IMR-90 (cell line): ENCODE data around the gene TNFAIP8. TPM values are rescaled to one million over a fixed set of nuclear protein-coding genes. Genes with fewer than 3 reads are reported as not detected.

ENCODE experiments used
- ATAC-seq: fragments of 200-7000 bp; cut with Tn5 transposase; 2 replicates; pipeline ENCODE4 v1.9.1; 2020; ENCODE audit warnings: low read depth, mild to moderate bottlenecking, moderate library complexity
- BruUV-seq: library from RNA; stranded (reverse); fragments of 400-500 nt; replicated peaks from 2 replicates; lab custom pipeline; 2021; lab: Mats Ljungman, UMichigan
- CTCF ChIA-PET: fragments of 300-600 bp; formaldehyde crosslinking; extraction: SDS; loops from one replicate; lab custom pipeline; 2021; ENCODE audit warnings: antibody characterized with exemption; lab: Yijun Ruan, JAX
- POLR2A ChIA-PET: fragments of 300-600 bp; sonication (Branson Sonifier 250); formaldehyde crosslinking; loops from one replicate; lab custom pipeline; 2022; ENCODE audit warnings: antibody characterized with exemption; ENCODE audit not compliant: unreplicated experiment; lab: Charles Lee
- DNase-seq: peaks from one replicate; pipeline ENCODE4 v3.0.0; 2013
- H2AFZ ChIP-seq: replicated peaks from 2 replicates; pipeline ENCODE3; 2013; ENCODE audit warnings: low read length, mild to moderate bottlenecking; ENCODE audit not compliant: poor library complexity
- H2AK5ac ChIP-seq: 2 replicates; pipeline ENCODE4 v1.6.1; 2013; ENCODE audit warnings: low read depth, low read length, inconsistent platforms
- H2AK9ac ChIP-seq: replicated peaks from 2 replicates; pipeline ENCODE3; 2013; ENCODE audit warnings: mild to moderate bottlenecking, low read depth, low read length, moderate library complexity; ENCODE audit not compliant: poor library complexity
- H2BK120ac ChIP-seq: 2 replicates; pipeline ENCODE4 v1.6.1; 2013; ENCODE audit warnings: low read depth, low read length, inconsistent platforms
- H2BK15ac ChIP-seq: 3 replicates; pipeline ENCODE4 v1.6.1; 2013; ENCODE audit warnings: low read depth, low read length, inconsistent platforms
- H2BK20ac ChIP-seq: 2 replicates; pipeline ENCODE4 v1.6.1; 2013; ENCODE audit warnings: low read depth, mild to moderate bottlenecking, inconsistent platforms, low read length, moderate library complexity
- H2BK5ac ChIP-seq: 2 replicates; pipeline ENCODE4 v1.6.1; 2013; ENCODE audit warnings: mild to moderate bottlenecking, low read depth, low read length, inconsistent platforms; ENCODE audit not compliant: poor library complexity, severe bottlenecking
- H3K14ac ChIP-seq: replicated peaks from 2 replicates; pipeline ENCODE4 v1.6.1; 2013; ENCODE audit warnings: low read depth, low read length, inconsistent platforms
- H3K18ac ChIP-seq: 2 replicates; pipeline ENCODE4 v1.6.1; 2013; ENCODE audit warnings: low read depth, low read length, control low read depth
- H3K23ac ChIP-seq: 2 replicates; pipeline ENCODE4 v1.6.1; 2013; ENCODE audit warnings: low read depth, low read length, inconsistent platforms
- H3K27ac ChIP-seq: 2 replicates; pipeline ENCODE4 v1.5.1; 2013; ENCODE audit warnings: mild to moderate bottlenecking, control low read depth, low read length; ENCODE audit not compliant: insufficient read depth
- H3K27me3 ChIP-seq: 2 replicates; pipeline ENCODE4 v1.6.1; 2013; ENCODE audit warnings: low read length; ENCODE audit not compliant: control insufficient read depth, insufficient read depth
- H3K36me3 ChIP-seq: 2 replicates; pipeline ENCODE4 v1.6.1; 2013; ENCODE audit warnings: low read length, mixed read lengths; ENCODE audit not compliant: control insufficient read depth, insufficient read depth
- H3K4ac ChIP-seq: 2 replicates; pipeline ENCODE4 v1.6.1; 2013; ENCODE audit warnings: low read depth, low read length, inconsistent platforms
- H3K4me1 ChIP-seq: 2 replicates; pipeline ENCODE4 v1.6.1; 2013; ENCODE audit warnings: low read length, mixed read lengths; ENCODE audit not compliant: control insufficient read depth, insufficient read depth
- H3K4me2 ChIP-seq: 2 replicates; pipeline ENCODE4 v1.6.1; 2013; ENCODE audit warnings: low read depth, mild to moderate bottlenecking, control low read depth, low read length, moderate library complexity
- H3K4me3 ChIP-seq: 2 replicates; pipeline ENCODE4 v1.5.1; 2013; ENCODE audit warnings: low read depth, mild to moderate bottlenecking, control low read depth, low read length, moderate library complexity; ENCODE audit not compliant: insufficient read depth
- H3K56ac ChIP-seq: 2 replicates; pipeline ENCODE4 v1.6.1; 2013; ENCODE audit warnings: low read length, inconsistent platforms; ENCODE audit not compliant: insufficient read depth; ENCODE audit errors: extremely low read depth
- H3K79me1 ChIP-seq, 2 experiments: 2 replicates each; pipeline ENCODE4 v1.6.1; 2013; ENCODE audit warnings: low read length in 2 of 2, inconsistent platforms in 1 of 2, low read depth in 1 of 2
- H3K9ac ChIP-seq: 2 replicates; pipeline ENCODE4 v1.6.1; 2013; ENCODE audit warnings: low read depth, low read length, control low read depth
- H3K9me1 ChIP-seq: 2 replicates; pipeline ENCODE4 v1.6.1; 2013; ENCODE audit warnings: low read length, inconsistent platforms; ENCODE audit not compliant: insufficient read depth
- H3K9me3 ChIP-seq: 2 replicates; pipeline ENCODE4 v1.6.1; 2013; ENCODE audit warnings: low read length; ENCODE audit not compliant: control insufficient read depth, insufficient read depth
- H4K20me1 ChIP-seq: 2 replicates; pipeline ENCODE4 v1.6.1; 2013; ENCODE audit warnings: low read length, inconsistent platforms; ENCODE audit not compliant: insufficient read depth
- H4K5ac ChIP-seq: 2 replicates; pipeline ENCODE4 v1.6.1; 2013; ENCODE audit warnings: mild to moderate bottlenecking, low read depth, low read length, control low read depth
- H4K8ac ChIP-seq, 2 experiments: 2 replicates each; pipeline ENCODE4 v1.6.1; 2013; ENCODE audit warnings: low read depth in 2 of 2, low read length in 2 of 2, control low read depth in 1 of 2, inconsistent platforms in 1 of 2
- H4K91ac ChIP-seq: 2 replicates; pipeline ENCODE4 v1.6.1; 2013; ENCODE audit warnings: low read depth, low read length, inconsistent platforms; ENCODE audit not compliant: insufficient read depth
- MAFK ChIP-seq: IDR thresholded peaks from 2 replicates; pipeline ENCODE4 v1.6.1; 2012; ENCODE audit warnings: low read depth, low read length, improper control_type of control experiment
- MXI1 ChIP-seq: IDR thresholded peaks from 2 replicates; pipeline ENCODE4 v1.6.1; 2012; ENCODE audit warnings: low read depth, mild to moderate bottlenecking, low read length, moderate library complexity, borderline replicate concordance
- NFE2L2 ChIP-seq: fragments of 150-350 bp; IDR thresholded peaks from 2 replicates; pipeline ENCODE4 v1.6.1; 2016; ENCODE audit warnings: low read depth, mild to moderate bottlenecking, low read length
- POLR2A ChIP-seq: IDR thresholded peaks from 2 replicates; pipeline ENCODE4 v1.6.1; 2012; ENCODE audit warnings: mild to moderate bottlenecking, low read depth, low read length
- RAD21 ChIP-seq: IDR thresholded peaks from 2 replicates; pipeline ENCODE4 v1.6.1; 2012; ENCODE audit warnings: low read length, improper control_type of control experiment
- SMC3 ChIP-seq: fragments of 150-350 bp; IDR thresholded peaks from 2 replicates; pipeline ENCODE4 v1.6.1; 2016; ENCODE audit warnings: low read depth, mild to moderate bottlenecking, antibody characterized with exemption, low read length, moderate library complexity
- WGBS, 2 experiments: methylation state at CpG; one replicate each; pipeline versions ENCODE4 v1.1.5 to v1.1.7; 2013; ENCODE audit warnings: missing lambda C conversion rate in 2 of 2; ENCODE audit not compliant: insufficient read length in 1 of 2; ENCODE audit errors: extremely low coverage in 2 of 2; 5-methylcytosine and 5-hydroxymethylcytosine counted together
- dilution Hi-C: fragments of 300-500 bp; cut with HindIII; formaldehyde crosslinking; loops from one replicate; pipeline ENCODE4 v1.14.3; 2018; ENCODE audit warnings: low sequenced_read_pairs; ENCODE audit not compliant: unreplicated experiment
- in situ Hi-C: fragments of 300-500 bp; cut with MboI; formaldehyde crosslinking; loops from 3 replicates; pipeline ENCODE4 v1.14.3; 2019; ENCODE audit warnings: low sequenced_read_pairs, inconsistent platforms, mixed read lengths
- intact Hi-C: fragments of 100-400 bp; cut with micrococcal nuclease; formaldehyde crosslinking; loops from 2 replicates; pipeline ENCODE4 v1.10.0; 2022
- polyA plus RNA-seq, 3 experiments: library from polyadenylated mRNA; depleted of rRNA; stranded (reverse); fragments of >200 nt; gene quantifications; 2 replicates each; pipeline ENCODE4 v1.2.3, GENCODE V29; 2012; ENCODE audit warnings: low replicate concordance in 1 of 3
- total RNA-seq: library from RNA; depleted of rRNA; stranded (reverse); fragments of >200 nt; gene quantifications from 2 replicates; pipeline ENCODE4 v1.2.3, GENCODE V29; 2012
- TF ChIP-seq, protein P1 (sequence below): fragments of 150-350 bp; IDR thresholded peaks from 2 replicates; pipeline ENCODE4 v1.6.1; 2017; ENCODE audit warnings: mild to moderate bottlenecking, antibody characterized with exemption, low read length, low read depth
- TF ChIP-seq, protein P2 (sequence below): conservative IDR thresholded peaks from 2 replicates; pipeline ENCODE4 v1.5.1; 2012; ENCODE audit warnings: mild to moderate bottlenecking, low read depth, low read length, improper control_type of control experiment

The TNFAIP8 gene
- total and polyA plus RNA-seq, 2 of the 4 experiments (the other 2 are of a cell fraction), result 20.3 to 29.9 TPM

DNA sequence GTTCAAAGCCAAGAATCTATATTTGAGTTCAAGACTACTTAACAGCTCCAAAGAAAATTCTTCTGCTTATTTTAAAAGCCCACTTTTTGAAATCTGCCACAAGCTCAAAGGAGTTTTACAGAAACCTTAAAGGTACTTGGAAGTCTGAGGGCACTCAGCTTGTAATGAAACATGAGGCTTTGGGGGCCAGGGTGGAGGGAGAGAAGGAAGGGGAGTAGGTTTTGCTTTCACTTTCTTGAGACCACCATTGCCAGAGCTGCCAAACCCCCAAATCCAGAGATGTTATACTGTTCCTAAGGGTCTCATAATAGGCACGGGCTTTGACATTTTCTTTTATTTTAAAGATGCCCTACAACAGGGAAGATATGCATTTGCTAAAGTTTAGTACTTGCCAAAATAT, 42.6 kb upstream of the TNFAIP8 start:
- no peak for TF ChIP-seq POLR2A
- TF ChIP-seq, protein P1, sequence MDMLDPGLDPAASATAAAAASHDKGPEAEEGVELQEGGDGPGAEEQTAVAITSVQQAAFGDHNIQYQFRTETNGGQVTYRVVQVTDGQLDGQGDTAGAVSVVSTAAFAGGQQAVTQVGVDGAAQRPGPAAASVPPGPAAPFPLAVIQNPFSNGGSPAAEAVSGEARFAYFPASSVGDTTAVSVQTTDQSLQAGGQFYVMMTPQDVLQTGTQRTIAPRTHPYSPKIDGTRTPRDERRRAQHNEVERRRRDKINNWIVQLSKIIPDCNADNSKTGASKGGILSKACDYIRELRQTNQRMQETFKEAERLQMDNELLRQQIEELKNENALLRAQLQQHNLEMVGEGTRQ, result no peak
- no peak for TF ChIP-seq SMC3
- no peak for TF ChIP-seq MAFK
- TF ChIP-seq RAD21, result no peak
- TF ChIP-seq MXI1, result no peak
- no peak for TF ChIP-seq NFE2L2
- TF ChIP-seq, protein P2, sequence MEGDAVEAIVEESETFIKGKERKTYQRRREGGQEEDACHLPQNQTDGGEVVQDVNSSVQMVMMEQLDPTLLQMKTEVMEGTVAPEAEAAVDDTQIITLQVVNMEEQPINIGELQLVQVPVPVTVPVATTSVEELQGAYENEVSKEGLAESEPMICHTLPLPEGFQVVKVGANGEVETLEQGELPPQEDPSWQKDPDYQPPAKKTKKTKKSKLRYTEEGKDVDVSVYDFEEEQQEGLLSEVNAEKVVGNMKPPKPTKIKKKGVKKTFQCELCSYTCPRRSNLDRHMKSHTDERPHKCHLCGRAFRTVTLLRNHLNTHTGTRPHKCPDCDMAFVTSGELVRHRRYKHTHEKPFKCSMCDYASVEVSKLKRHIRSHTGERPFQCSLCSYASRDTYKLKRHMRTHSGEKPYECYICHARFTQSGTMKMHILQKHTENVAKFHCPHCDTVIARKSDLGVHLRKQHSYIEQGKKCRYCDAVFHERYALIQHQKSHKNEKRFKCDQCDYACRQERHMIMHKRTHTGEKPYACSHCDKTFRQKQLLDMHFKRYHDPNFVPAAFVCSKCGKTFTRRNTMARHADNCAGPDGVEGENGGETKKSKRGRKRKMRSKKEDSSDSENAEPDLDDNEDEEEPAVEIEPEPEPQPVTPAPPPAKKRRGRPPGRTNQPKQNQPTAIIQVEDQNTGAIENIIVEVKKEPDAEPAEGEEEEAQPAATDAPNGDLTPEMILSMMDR, result no peak
- Histone ChIP-seq H3K4ac (peak overlapping the region; percentile 72; the same call in 1 of the 2 replicates), H3K4me1 (peaks cover 11% of the 10 kb centered on the region), H2BK5ac (no peak overlapping the region), H3K36me3 (peaks cover 1% of the 10 kb centered on the region; the same call in 1 of the 2 replicates), H4K5ac (peak overlapping the region; percentile 88; the same call in 1 of the 2 replicates), H3K27me3 (no peaks in the 10 kb centered on the region), H3K14ac (no peak overlapping the region), H3K4me2 (peak overlapping the region; percentile 68; the same call in 1 of the 2 replicates), H2AFZ (no peak overlapping the region), H3K4me3 (no peak overlapping the region), H4K8ac (peak overlapping the region in 1 of 2 experiments; percentile 32; a peak in 1 of 4 replicates), H2AK5ac (no peak overlapping the region), H2BK20ac (peak overlapping the region; percentile 85; the same call in 1 of the 2 replicates), H2AK9ac (no peak overlapping the region), H3K18ac (peak overlapping the region; percentile 81; the same call in 1 of the 2 replicates), H3K9me1 (peaks cover 5% of the 10 kb centered on the region; the same call in 1 of the 2 replicates), H3K27ac (peak overlapping the region; percentile 72; the same call in 1 of the 2 replicates), H2BK15ac (no peak overlapping the region), H3K79me1 (peaks cover 5 to 11% of the 10 kb centered on the region in 2 experiments; a peak in 3 of 4 replicates), H2BK120ac (peak overlapping the region; percentile 73; the same call in 1 of the 2 replicates), H3K9ac (peak overlapping the region; percentile 29; the same call in 1 of the 2 replicates), H4K91ac (no peak overlapping the region), H4K20me1 (no peaks in the 10 kb centered on the region), H3K9me3 (no peaks in the 10 kb centered on the region), H3K56ac (no peak overlapping the region), H3K23ac (no peak overlapping the region)
- dilution Hi-C loops, result no loop called here
- CTCF ChIA-PET, result interaction anchor here (2.5 kb wide), 1 partner anchor 10 kb away, joined by 7 read pairs; no protein-coding TSS in a partner anchor
- in situ Hi-C loops, result no loop called here
- intact Hi-C loops, result loop anchor here (1.0 kb wide), 1 partner anchor 8 kb away; no protein-coding TSS in a partner anchor
- ATAC-seq, result peak; percentile 30
- no TSS peak for BruUV-seq
- no CpG with 5 or more reads among the region's 1 CpG for WGBS, 2 experiments
- DNase-seq, result no peak
- POLR2A ChIA-PET, result interaction anchor here (0.6 kb wide), 1 partner anchor 43 kb away, joined by 4 read pairs; no protein-coding TSS in a partner anchor
